CD4-positive, alpha-beta T cell treated with Interleukin-15 for 1 hour (primary cell): ENCODE measurements around the gene ECSCR.
"Not testable (repeated sequence)": the region's sequence is repeated elsewhere in the genome, so short reads cannot be mapped to it uniquely, and the experiment has no call there.

ENCODE experiments used
- DNase-seq: peaks from one replicate; pipeline ENCODE4 v3.0.0-alpha.2; 2020

The ECSCR gene

GRCh38 chr5:139462586-139463276 lies at the start of gene ECSCR:
TSS of gene ECSCR (minus strand) at chr5:139462743. CDS start at chr5:139462670, 73 bp downstream.
- no peak for DNase-seq

GRCh38 chr5:139504722-139505121 lies 42.2 kb upstream of the ECSCR start:
- not testable (repeated sequence) for DNase-seq

GRCh38 chr5:139503879-139504278 lies 41.3 kb upstream of the ECSCR start:
- DNase-seq, result not testable (repeated sequence)

GRCh38 chr5:139503036-139503817 lies 40.7 kb upstream of the ECSCR start:
- not testable (repeated sequence) for DNase-seq

- no peak for DNase-seq
These were observed 38.8 kb upstream of the ECSCR start for GRCh38 chr5:139501381-139501780.

GRCh38 chr5:139495638-139496435 lies 33.3 kb upstream of the ECSCR start:
- no peak for DNase-seq

- DNase-seq, result no peak
These were observed 32.3 kb upstream of the ECSCR start for GRCh38 chr5:139494832-139495231.

- no peak for DNase-seq
These were observed 31.7 kb upstream of the ECSCR start for GRCh38 chr5:139494256-139494655.

GRCh38 chr5:139492700-139493192 lies 30.2 kb upstream of the ECSCR start:
- no peak for DNase-seq

GRCh38 chr5:139488260-139488659 lies 25.7 kb upstream of the ECSCR start:
- DNase-seq, result peak; percentile 24

GRCh38 chr5:139486201-139486600 lies 23.7 kb upstream of the ECSCR start:
- DNase-seq, result no peak

- not testable (repeated sequence) for DNase-seq
These were observed 20.3 kb upstream of the ECSCR start for GRCh38 chr5:139482890-139483208.

GRCh38 chr5:139482050-139482889 lies 19.7 kb upstream of the ECSCR start, which contains the start of gene STING1:
TSS of gene STING1 (minus strand) at chr5:139482758. CDS start at chr5:139481704, 1,054 bp downstream.
- DNase-seq, result peak; percentile 74

- DNase-seq, result peak; percentile 30
These were observed 19.1 kb upstream of the ECSCR start for GRCh38 chr5:139481580-139482049.

- DNase-seq, result no peak
These were observed 18.6 kb upstream of the ECSCR start for GRCh38 chr5:139481122-139481533.

- not testable (repeated sequence) for DNase-seq
These were observed 17.2 kb upstream of the ECSCR start for GRCh38 chr5:139479729-139480128.

- not testable (repeated sequence) for DNase-seq
These were observed 16.3 kb upstream of the ECSCR start for GRCh38 chr5:139478657-139479423.

- no peak for DNase-seq
These were observed 13.5 kb upstream of the ECSCR start for GRCh38 chr5:139475865-139476617.

GRCh38 chr5:139474890-139475791 lies 12.6 kb upstream of the ECSCR start:
- DNase-seq, result peak; percentile 37
